SK-N-SH (cell line): ENCODE results near the gene PIP5KL1.

Experiments used
- CTCF ChIP-seq: fragments of 200-600 bp; sonication (generic); IDR thresholded peaks from 2 replicates; pipeline ENCODE4 v1.6.1; 2017; ENCODE audit warnings: antibody characterized with exemption, mild to moderate bottlenecking, moderate library complexity
- EZH2phosphoT487 ChIP-seq: fragments of 200-600 bp; sonication (generic); IDR thresholded peaks from 2 replicates; pipeline ENCODE4 v1.6.1; 2017; ENCODE audit warnings: low read depth, mixed run types, mild to moderate bottlenecking, antibody characterized with exemption, moderate library complexity, borderline replicate concordance
- FOXJ3 ChIP-seq: sonication (generic); formaldehyde crosslinking; IDR thresholded peaks from 2 replicates; pipeline ENCODE4 v1.5.1; 2020; ENCODE audit warnings: mild to moderate bottlenecking, missing genetic modification reagents
- POLR2AphosphoS5 ChIP-seq: IDR thresholded peaks from 2 replicates; pipeline ENCODE4 v1.6.1; 2012; ENCODE audit warnings: low read depth, low read length
- RAD21 ChIP-seq: IDR thresholded peaks from 2 replicates; pipeline ENCODE4 v1.6.1; 2012; ENCODE audit warnings: mild to moderate bottlenecking, low read length
- SMC3 ChIP-seq: IDR thresholded peaks from 2 replicates; pipeline ENCODE4 v1.6.1; 2012; ENCODE audit warnings: low read depth, low read length, improper control_type of control experiment
- TCF12 ChIP-seq: IDR thresholded peaks from 2 replicates; pipeline ENCODE4 v1.4.0; 2012
- YY1 ChIP-seq: IDR thresholded peaks from 2 replicates; pipeline ENCODE4 v1.4.0; 2012; ENCODE audit warnings: low read depth, mild to moderate bottlenecking
- TF ChIP-seq, protein P1 (sequence below): IDR thresholded peaks from 2 replicates; pipeline ENCODE4 v1.4.0; 2012; ENCODE audit warnings: low read depth
- TF ChIP-seq, protein P2 (sequence below): fragments of 150-350 bp; IDR thresholded peaks from 2 replicates; pipeline ENCODE4 v1.6.1; 2016; ENCODE audit warnings: mild to moderate bottlenecking, low read depth, low read length
- TF ChIP-seq, protein P3 (sequence below): fragments of 150-350 bp; IDR thresholded peaks from 2 replicates; pipeline ENCODE4 v1.6.1; 2017; ENCODE audit warnings: antibody characterized with exemption, low read length, low read depth, borderline replicate concordance
- TF ChIP-seq, protein P4 (sequence below): IDR thresholded peaks from 2 replicates; pipeline ENCODE4 v1.4.0; 2012; ENCODE audit warnings: low read depth, borderline replicate concordance

DNA sequence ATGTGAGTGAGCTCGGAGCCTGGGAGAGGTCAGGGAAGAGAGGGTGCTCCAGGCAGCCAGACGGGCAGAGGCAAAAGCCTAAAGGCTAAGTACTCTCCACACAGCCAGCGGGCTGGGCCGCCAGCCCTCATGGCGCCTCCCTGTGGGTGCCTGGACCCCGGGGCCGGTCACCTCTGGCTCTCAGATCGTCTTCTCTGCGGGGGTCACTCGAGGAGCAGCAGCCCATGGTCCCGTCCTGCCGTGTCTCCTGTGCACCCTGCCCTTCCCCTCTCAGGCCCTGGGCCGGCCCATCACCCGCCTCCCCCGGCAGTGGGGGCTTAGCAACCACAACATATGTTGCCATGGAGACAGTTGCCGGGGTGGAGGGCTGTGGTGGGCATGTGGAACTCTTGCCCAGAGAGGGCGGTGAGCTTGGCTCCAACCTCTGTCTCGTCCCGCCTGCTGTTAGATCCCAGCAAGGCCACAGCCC is 57.3 kb downstream of the PIP5KL1 start:
- no peak for TF ChIP-seq YY1
- no peak for TF ChIP-seq POLR2AphosphoS5
- TF ChIP-seq, protein P1, sequence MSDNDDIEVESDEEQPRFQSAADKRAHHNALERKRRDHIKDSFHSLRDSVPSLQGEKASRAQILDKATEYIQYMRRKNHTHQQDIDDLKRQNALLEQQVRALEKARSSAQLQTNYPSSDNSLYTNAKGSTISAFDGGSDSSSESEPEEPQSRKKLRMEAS, result no peak
- no peak for TF ChIP-seq SMC3
- no peak for TF ChIP-seq TCF12
- no peak for TF ChIP-seq CTCF
- TF ChIP-seq RAD21, result no peak
- TF ChIP-seq, protein P2, sequence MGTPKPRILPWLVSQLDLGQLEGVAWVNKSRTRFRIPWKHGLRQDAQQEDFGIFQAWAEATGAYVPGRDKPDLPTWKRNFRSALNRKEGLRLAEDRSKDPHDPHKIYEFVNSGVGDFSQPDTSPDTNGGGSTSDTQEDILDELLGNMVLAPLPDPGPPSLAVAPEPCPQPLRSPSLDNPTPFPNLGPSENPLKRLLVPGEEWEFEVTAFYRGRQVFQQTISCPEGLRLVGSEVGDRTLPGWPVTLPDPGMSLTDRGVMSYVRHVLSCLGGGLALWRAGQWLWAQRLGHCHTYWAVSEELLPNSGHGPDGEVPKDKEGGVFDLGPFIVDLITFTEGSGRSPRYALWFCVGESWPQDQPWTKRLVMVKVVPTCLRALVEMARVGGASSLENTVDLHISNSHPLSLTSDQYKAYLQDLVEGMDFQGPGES, result no peak
- TF ChIP-seq EZH2phosphoT487, result no peak
- TF ChIP-seq, protein P3, sequence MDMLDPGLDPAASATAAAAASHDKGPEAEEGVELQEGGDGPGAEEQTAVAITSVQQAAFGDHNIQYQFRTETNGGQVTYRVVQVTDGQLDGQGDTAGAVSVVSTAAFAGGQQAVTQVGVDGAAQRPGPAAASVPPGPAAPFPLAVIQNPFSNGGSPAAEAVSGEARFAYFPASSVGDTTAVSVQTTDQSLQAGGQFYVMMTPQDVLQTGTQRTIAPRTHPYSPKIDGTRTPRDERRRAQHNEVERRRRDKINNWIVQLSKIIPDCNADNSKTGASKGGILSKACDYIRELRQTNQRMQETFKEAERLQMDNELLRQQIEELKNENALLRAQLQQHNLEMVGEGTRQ, result no peak
- no peak for TF ChIP-seq FOXJ3
- TF ChIP-seq, protein P4, sequence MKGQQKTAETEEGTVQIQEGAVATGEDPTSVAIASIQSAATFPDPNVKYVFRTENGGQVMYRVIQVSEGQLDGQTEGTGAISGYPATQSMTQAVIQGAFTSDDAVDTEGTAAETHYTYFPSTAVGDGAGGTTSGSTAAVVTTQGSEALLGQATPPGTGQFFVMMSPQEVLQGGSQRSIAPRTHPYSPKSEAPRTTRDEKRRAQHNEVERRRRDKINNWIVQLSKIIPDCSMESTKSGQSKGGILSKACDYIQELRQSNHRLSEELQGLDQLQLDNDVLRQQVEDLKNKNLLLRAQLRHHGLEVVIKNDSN, result no peak
